Fibroblast of lung (primary cell): ENCODE data around the gene CYP4V2. TPM values are rescaled to one million over a fixed set of nuclear protein-coding genes. Genes with fewer than 3 reads are reported as not detected.
A peak's percentile ranks its signal among the peaks of the same experiment; 100 is the strongest.

Source experiments
- DNase-seq, 2 donors: peaks; one replicate each; pipeline versions ENCODE4 v3.0.0 to v3.0.0-alpha.2; 2010; ENCODE audit warnings: low read depth in 2 of 2
- H2AFZ ChIP-seq: 2 replicates; pipeline ENCODE4 v1.5.1; 2012; ENCODE audit warnings: low read length, control low read depth, inconsistent platforms
- H3K27ac ChIP-seq: 2 replicates; pipeline ENCODE4 v1.5.1; 2011; ENCODE audit warnings: low read length, control low read depth; ENCODE audit not compliant: insufficient read depth
- H3K27me3 ChIP-seq: 2 replicates; pipeline ENCODE4 v1.5.1; 2011; ENCODE audit warnings: mild to moderate bottlenecking, low read length; ENCODE audit not compliant: control insufficient read depth, insufficient read depth
- H3K36me3 ChIP-seq: 2 replicates; pipeline ENCODE4 v1.5.1; 2011; ENCODE audit warnings: low read length; ENCODE audit not compliant: control insufficient read depth, insufficient read depth
- H3K4me1 ChIP-seq: 2 replicates; pipeline ENCODE4 v1.5.1; 2011; ENCODE audit warnings: low read length; ENCODE audit not compliant: control insufficient read depth, insufficient read depth; ENCODE audit errors: extremely low read depth
- H3K4me2 ChIP-seq: 2 replicates; pipeline ENCODE4 v1.5.1; 2011; ENCODE audit warnings: low read length, control low read depth; ENCODE audit not compliant: insufficient read depth; ENCODE audit errors: extremely low read depth
- H3K4me3 ChIP-seq, 4 experiments: fragments of 200-600 bp in 1 of 4; sonication (generic) in 1 of 4; replicated peaks in 1 of 4; 2 replicates each; pipeline ENCODE4 v1.5.1; 2011 to 2016; ENCODE audit warnings: low read length in 4 of 4, low read depth in 3 of 4, mild to moderate bottlenecking in 3 of 4, control low read depth in 2 of 4, inconsistent platforms in 1 of 4, mixed read lengths in 1 of 4; ENCODE audit not compliant: insufficient read depth in 1 of 4; ENCODE audit errors: control extremely low read depth in 1 of 4
- H3K79me2 ChIP-seq: 2 replicates; pipeline ENCODE4 v1.5.1; 2012; ENCODE audit warnings: mild to moderate bottlenecking, low read length, inconsistent platforms; ENCODE audit not compliant: control insufficient read depth, insufficient read depth
- H3K9ac ChIP-seq: 2 replicates; pipeline ENCODE4 v1.5.1; 2011; ENCODE audit warnings: mild to moderate bottlenecking, low read length, control low read depth; ENCODE audit not compliant: insufficient read depth
- H3K9me3 ChIP-seq: 2 replicates; pipeline ENCODE4 v1.5.1; 2012; ENCODE audit warnings: low read depth, low read length; ENCODE audit not compliant: control insufficient read depth, insufficient read depth
- H4K20me1 ChIP-seq: 2 replicates; pipeline ENCODE4 v1.5.1; 2011; ENCODE audit warnings: low read length; ENCODE audit not compliant: control insufficient read depth, insufficient read depth; ENCODE audit errors: extremely low read depth
- CTCF ChIP-seq, 2 donors: IDR thresholded peaks in 1 of 2; conservative IDR thresholded peaks in 1 of 2; 1 replicate in 1 of 2; 2 replicates in 1 of 2; pipeline ENCODE4 v1.5.1; 2011 to 2012; ENCODE audit warnings: low read length in 2 of 2, control low read depth in 1 of 2, inconsistent platforms in 1 of 2, low read depth in 1 of 2, mild to moderate bottlenecking in 1 of 2
- EZH2 ChIP-seq: IDR thresholded peaks from 2 replicates; pipeline ENCODE4 v1.5.1; 2012; ENCODE audit warnings: low read length, control low read depth, mild to moderate bottlenecking; ENCODE audit errors: missing control alignments
- polyA plus RNA-seq, 2 donors: library from polyadenylated mRNA; depleted of rRNA in 1 of 2; stranded (reverse) in 1 of 2; unstranded in 1 of 2; fragments of >200 nt; gene quantifications; 2 replicates each; pipeline ENCODE4 v1.2.1, GENCODE V29; 2011 to 2012; ENCODE audit warnings: missing spikeins in 1 of 2
- total RNA-seq: library from RNA; depleted of rRNA; stranded (reverse); fragments of >200 nt; gene quantifications from 2 replicates; pipeline ENCODE4 v1.2.1, GENCODE V29; 2014

Gene CYP4V2
- total and polyA plus RNA-seq, 2 donors (not counting 1 experiment from before 2014, with no cell fraction given): 17.2 to 37.8 TPM

- Histone ChIP-seq H3K4me3 (peak overlapping the region; percentile 50 to 84 (median 82)), H3K9ac (peak overlapping the region; percentile 88)
- peak; percentile 21 to 31 for DNase-seq
These were observed 677 bp upstream of the CYP4V2 start for GRCh38 chr4:186190581-186191199.

GRCh38 chr4:186192066-186192612 is 772 bp downstream of the CYP4V2 start:
- TF ChIP-seq CTCF (conservative IDR thresholded peaks at IDR 0.05 in 1 of 2, IDR thresholded peaks at IDR 0.05 in 1 of 2; ENCODE audit: low read depth in 1 of 2, low read length in 2 of 2) (no peak), EZH2 (no peak)
- H3K9ac ChIP-seq: peak overlapping the region; percentile 88
- H3K9me3 ChIP-seq: no peaks in the 10 kb centered on the region
- H2AFZ ChIP-seq: peak overlapping the region; percentile 88
- H3K79me2 ChIP-seq: peaks cover 1% of the 10 kb centered on the region
- peak overlapping the region; percentile 75 for H3K27ac ChIP-seq
- H3K27me3 ChIP-seq: no peaks in the 10 kb centered on the region
- peaks cover 3% of the 10 kb centered on the region for H3K36me3 ChIP-seq
- peak overlapping the region; percentile 50 to 85 (median 84) for H3K4me3 ChIP-seq
- peak overlapping the region; percentile 85 for H3K4me2 ChIP-seq
- DNase-seq: peak; percentile 51 to 56
- H4K20me1 ChIP-seq: no peaks in the 10 kb centered on the region
- no peaks in the 10 kb centered on the region for H3K4me1 ChIP-seq

More at GRCh38 chr4:186190581-186191199, 677 bp upstream of the CYP4V2 start:
- H2AFZ ChIP-seq: peak overlapping the region; percentile 94
- peak overlapping the region; percentile 75 for H3K27ac ChIP-seq
- H3K79me2 ChIP-seq: peaks cover 1% of the 10 kb centered on the region
- no peaks in the 10 kb centered on the region for H3K9me3 ChIP-seq
- TF ChIP-seq CTCF (conservative IDR thresholded peaks at IDR 0.05 in 1 of 2, IDR thresholded peaks at IDR 0.05 in 1 of 2; ENCODE audit: low read depth in 1 of 2, low read length in 2 of 2) (no peak), EZH2 (no peak)
- peaks cover 3% of the 10 kb centered on the region for H3K36me3 ChIP-seq
- no peaks in the 10 kb centered on the region for H3K4me1 ChIP-seq
- peak overlapping the region; percentile 66 for H3K4me2 ChIP-seq
- no peaks in the 10 kb centered on the region for H4K20me1 ChIP-seq
- H3K27me3 ChIP-seq: no peaks in the 10 kb centered on the region

- Histone ChIP-seq H3K27me3 (no peaks in the 10 kb centered on the region), H3K27ac (no peak overlapping the region), H3K79me2 (peaks cover 1% of the 10 kb centered on the region), H3K36me3 (peaks cover 3% of the 10 kb centered on the region), H2AFZ (no peak overlapping the region), H4K20me1 (no peaks in the 10 kb centered on the region), H3K9ac (no peak overlapping the region), H3K4me1 (no peaks in the 10 kb centered on the region), H3K9me3 (no peaks in the 10 kb centered on the region), H3K4me2 (no peak overlapping the region), H3K4me3 (no peak overlapping the region)
- DNase-seq: no peak
- no peak for TF ChIP-seq CTCF (conservative IDR thresholded peaks at IDR 0.05 in 1 of 2, IDR thresholded peaks at IDR 0.05 in 1 of 2; ENCODE audit: low read depth in 1 of 2, low read length in 2 of 2)
- no peak for TF ChIP-seq EZH2
These were observed 2.5 kb downstream of the CYP4V2 start for GRCh38 chr4:186193851-186194250.
